ENCODE measurements around the gene EPHA7. TPM values are rescaled to one million over a fixed set of nuclear protein-coding genes. Genes with fewer than 3 reads are reported as not detected.

The EPHA7 gene
- polyA plus RNA-seq, 6 donors from 2014 or later, result not detected

DNA sequence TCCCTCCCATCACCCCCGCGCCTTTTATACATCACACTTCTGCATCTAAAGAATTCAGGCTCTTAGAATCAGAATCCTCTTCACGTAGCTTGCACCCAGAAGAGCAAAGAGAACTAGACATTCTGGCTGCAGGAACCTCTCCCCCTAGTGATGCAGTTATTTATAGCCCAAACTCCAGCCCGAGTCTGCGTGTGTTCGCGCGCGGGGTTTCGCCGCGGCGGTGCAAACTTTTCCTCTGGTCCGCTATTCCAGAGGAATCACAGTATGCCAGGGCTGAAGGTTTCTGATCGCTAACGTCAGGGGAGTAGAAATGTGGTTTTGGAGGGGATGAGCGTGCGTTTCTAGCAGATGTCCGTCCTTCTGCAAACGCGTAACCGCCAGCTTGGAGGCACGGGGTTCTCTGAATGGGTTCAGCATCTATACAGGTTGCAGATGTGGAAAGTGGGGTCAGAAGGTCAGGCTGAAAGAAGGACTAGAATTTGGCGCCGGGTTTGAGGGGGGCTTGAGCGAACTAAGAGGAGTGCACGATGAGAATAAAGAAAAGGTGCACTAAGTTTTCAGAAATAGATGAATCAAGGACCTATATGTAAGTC, 1.8 kb downstream of the EPHA7 start:
- Mint-ChIP-seq H3K9me3 (peaks cover 0 to 11% (median 0%) of the 10 kb centered on the region in 7 donors), H3K4me3 (peak overlapping the region; percentile 60 to 89 (median 80)), H3K36me3 (no peaks in the 10 kb centered on the region), H3K27me3 (peaks cover 39 to 50% (median 43%) of the 10 kb centered on the region in 3 donors), H3K4me1 (peaks cover 18 to 29% (median 26%) of the 10 kb centered on the region in 3 donors), H3K27ac (no peak overlapping the region)
- ATAC-seq (ENCODE audit: low read depth in 2 of 2), result no peak
- DNase-seq, result no peak

DNA sequence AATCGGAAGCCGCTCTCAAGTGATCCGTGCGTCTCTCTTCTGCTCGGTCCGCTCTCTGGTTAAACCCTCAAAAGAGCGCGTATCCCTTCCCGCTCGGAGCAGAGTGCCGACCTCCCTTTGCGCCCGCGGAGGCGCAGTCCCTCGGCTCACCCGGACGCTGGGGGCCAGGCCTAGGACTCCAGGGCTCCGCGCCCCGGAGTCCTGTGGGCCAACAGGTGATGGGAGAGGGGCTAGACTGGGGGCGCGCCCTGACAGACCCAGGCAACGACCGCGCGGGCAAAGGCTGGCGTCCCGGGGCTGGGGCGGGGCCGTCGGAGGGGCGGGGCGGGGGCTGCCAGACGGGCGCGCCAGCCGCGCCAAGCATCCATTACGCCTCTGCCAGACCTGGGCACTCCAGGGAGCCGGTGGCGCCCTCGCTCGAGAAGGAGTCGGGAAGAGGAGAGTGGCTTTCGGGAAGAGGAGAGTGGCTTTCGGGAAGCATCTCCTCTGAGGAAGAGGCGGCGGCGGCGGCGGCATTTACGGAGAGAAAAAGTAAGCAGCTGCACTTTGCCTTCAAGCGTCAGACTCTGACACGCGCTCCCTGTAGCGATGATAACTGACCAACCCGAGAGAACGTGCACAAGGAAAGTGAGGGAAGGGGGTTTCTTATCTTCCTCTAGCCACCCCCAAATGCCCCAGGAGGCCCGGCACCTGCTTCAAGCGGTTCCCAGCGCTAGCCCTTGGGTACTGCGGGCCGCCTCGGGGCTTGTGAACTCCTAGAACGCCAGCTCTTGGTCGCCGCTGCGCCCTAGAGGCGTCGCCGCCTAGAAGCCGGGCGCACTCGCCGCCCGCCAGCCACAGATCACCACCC, 2.6 kb downstream of the EPHA7 start:
- no peak overlapping the region for H3K27ac Mint-ChIP-seq
- H3K27me3 Mint-ChIP-seq, result peaks cover 39 to 50% (median 43%) of the 10 kb centered on the region in 3 donors
- H3K9me3 Mint-ChIP-seq, result peaks cover 0 to 11% (median 0%) of the 10 kb centered on the region in 7 donors
- DNase-seq (no peak), ATAC-seq (ENCODE audit: low read depth in 2 of 2) (no peak)
- peaks cover 18 to 29% (median 26%) of the 10 kb centered on the region in 3 donors for H3K4me1 Mint-ChIP-seq
- H3K36me3 Mint-ChIP-seq, result no peaks in the 10 kb centered on the region
- peak overlapping the region; percentile 60 to 89 (median 80) for H3K4me3 Mint-ChIP-seq

DNA sequence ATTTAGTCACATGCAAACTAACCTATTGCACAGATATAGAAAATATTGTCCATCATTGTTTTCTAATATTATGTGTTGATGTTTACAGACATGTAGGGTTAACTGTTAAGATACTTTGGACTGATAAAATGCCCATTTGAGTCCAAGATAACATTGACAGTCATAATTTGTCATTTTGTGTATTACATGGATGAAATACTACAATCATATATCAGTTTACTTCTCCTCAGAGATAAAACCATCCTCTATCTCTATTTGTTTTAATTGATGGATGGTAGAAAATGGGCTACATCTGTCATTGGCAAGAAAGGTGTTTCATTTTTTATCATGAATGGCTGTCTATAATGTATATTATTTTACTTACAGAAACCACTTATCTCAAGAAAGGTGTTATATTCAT, 6.2 kb downstream of the EPHA7 start:
- Mint-ChIP-seq H3K4me1 (peaks cover 9 to 21% (median 12%) of the 10 kb centered on the region in 3 donors), H3K9me3 (peaks cover 0 to 6% (median 0%) of the 10 kb centered on the region in 7 donors), H3K27me3 (peaks cover 21 to 29% (median 25%) of the 10 kb centered on the region in 3 donors), H3K36me3 (no peaks in the 10 kb centered on the region), H3K27ac (no peak overlapping the region), H3K4me3 (no peak overlapping the region)
- ATAC-seq (ENCODE audit: low read depth in 2 of 2), result no peak
- DNase-seq, result no peak

DNA sequence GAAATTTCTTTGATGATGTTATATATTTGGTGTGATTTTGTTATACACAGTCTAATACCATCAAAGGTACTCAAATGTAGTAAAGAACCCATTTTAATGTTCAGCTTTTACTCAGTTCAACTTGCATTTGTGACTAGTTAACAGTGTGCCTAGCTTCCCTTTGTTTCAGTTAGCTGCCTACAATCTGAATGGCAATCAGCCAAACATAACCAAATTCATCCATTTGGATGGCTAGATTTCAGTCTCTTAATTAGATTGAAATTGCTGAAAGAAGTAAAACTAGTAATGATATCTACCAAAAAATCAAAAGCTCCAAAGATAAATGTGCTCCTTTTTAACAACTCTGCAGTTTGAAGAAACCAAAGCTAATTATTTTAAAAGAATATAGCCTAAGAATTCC, 6.9 kb downstream of the EPHA7 start:
- Mint-ChIP-seq H3K4me3 (no peak overlapping the region), H3K4me1 (peaks cover 5 to 14% (median 6%) of the 10 kb centered on the region in 3 donors), H3K36me3 (no peaks in the 10 kb centered on the region), H3K27ac (no peak overlapping the region), H3K9me3 (peaks cover 0 to 2% (median 0%) of the 10 kb centered on the region in 7 donors), H3K27me3 (peaks cover 15 to 23% (median 18%) of the 10 kb centered on the region in 3 donors)
- DNase-seq (no peak), ATAC-seq (ENCODE audit: low read depth in 2 of 2) (no peak)

DNA sequence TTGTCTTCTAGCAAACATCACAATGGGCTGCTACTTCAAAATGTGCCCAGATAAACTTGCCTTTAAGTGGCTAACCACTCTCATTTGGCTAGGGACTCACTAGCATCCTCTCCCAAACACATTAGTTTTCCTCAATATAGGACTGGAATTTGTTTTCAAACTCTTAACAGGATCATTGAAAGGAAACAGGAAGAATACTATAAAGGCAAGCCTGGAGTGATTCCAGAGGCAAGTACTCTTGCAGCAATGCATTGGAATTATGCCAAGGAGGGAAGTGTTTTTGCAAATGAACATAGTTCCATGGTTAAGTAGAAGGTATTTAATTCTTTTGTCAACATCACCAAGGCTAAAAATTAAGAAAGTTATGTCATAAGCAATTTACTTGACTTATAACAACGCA, 12.2 kb downstream of the EPHA7 start:
- Mint-ChIP-seq H3K27me3 (peaks cover 4 to 10% (median 8%) of the 10 kb centered on the region in 3 donors), H3K36me3 (no peaks in the 10 kb centered on the region), H3K4me1 (no peaks in the 10 kb centered on the region), H3K27ac (no peak overlapping the region), H3K9me3 (no peaks in the 10 kb centered on the region), H3K4me3 (no peak overlapping the region)
- ATAC-seq (ENCODE audit: low read depth in 2 of 2) (no peak), DNase-seq (no peak)

DNA sequence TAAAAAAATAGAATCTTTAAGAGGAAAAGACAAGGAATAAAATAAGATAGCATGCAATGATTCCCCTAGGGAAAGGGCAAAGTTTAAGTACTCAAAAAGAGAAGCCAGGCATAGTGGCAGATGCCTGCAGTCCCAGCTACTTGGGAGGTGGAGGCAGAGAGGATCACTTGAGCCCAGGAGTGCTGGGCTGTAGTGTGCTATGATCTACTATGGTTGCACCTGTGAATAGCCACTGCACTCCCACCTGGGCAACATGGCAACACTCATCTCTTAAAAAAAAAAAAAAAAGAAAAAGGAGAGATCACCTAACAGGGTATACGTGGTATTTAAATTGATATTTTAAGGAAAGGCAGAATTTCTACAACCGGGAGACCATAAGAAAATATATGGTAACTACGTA, 16.0 kb downstream of the EPHA7 start:
- no peaks in the 10 kb centered on the region for H3K36me3 Mint-ChIP-seq
- DNase-seq, result no peak
- H3K27ac Mint-ChIP-seq, result no peak overlapping the region
- H3K4me3 Mint-ChIP-seq, result no peak overlapping the region
- H3K4me1 Mint-ChIP-seq, result no peaks in the 10 kb centered on the region
- ATAC-seq (ENCODE audit: low read depth in 2 of 2), result no peak
- H3K27me3 Mint-ChIP-seq, result peaks cover 0 to 9% (median 3%) of the 10 kb centered on the region in 3 donors
- no peaks in the 10 kb centered on the region for H3K9me3 Mint-ChIP-seq

DNA sequence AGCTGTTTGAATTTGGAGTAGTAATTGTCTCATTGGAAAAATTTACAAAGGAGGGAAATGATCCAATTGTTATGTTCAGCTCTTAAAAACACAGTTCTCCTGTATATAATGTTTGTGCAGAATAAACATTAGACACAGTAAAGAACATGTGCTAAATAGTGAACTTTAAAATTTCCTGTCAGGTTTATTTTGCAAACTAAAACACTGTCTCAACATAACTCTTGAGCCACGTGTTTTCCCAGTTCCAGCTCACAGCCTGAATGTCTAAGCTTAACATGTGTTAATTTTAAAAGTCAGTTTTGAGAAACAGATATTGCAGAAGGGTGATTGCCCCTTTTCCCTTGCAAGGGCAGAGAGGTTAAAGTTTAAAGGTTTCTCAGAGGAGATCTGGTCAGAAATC, 20.6 kb downstream of the EPHA7 start:
- Mint-ChIP-seq H3K9me3 (no peaks in the 10 kb centered on the region), H3K4me1 (no peaks in the 10 kb centered on the region), H3K27me3 (peaks cover 0 to 6% (median 0%) of the 10 kb centered on the region in 3 donors), H3K27ac (no peak overlapping the region), H3K36me3 (no peaks in the 10 kb centered on the region), H3K4me3 (no peak overlapping the region)
- DNase-seq (no peak), ATAC-seq (ENCODE audit: low read depth in 2 of 2) (no peak)

DNA sequence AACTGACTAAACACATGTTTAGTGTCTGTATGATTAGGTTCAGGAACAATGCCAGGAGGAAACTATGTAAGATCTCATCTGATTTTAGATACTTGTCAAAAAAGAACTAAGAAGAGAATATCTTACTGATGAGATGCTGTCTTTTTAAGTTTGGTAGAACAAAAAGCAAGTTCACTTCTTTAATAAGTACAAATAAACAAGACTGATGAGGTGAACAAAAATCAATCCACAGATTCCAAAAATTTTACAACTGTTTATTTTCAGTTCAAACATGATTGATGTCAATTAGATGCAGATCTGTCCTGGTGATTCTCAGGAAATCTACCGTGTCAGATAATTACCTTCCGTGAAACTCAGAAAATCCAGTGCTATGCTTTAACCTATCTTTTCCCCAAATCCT, 24.9 kb downstream of the EPHA7 start:
- DNase-seq (no peak), ATAC-seq (ENCODE audit: low read depth in 2 of 2) (no peak)
- no peak overlapping the region for H3K4me3 Mint-ChIP-seq
- H3K4me1 Mint-ChIP-seq, result no peaks in the 10 kb centered on the region
- peaks cover 0 to 2% (median 0%) of the 10 kb centered on the region in 7 donors for H3K9me3 Mint-ChIP-seq
- no peak overlapping the region for H3K27ac Mint-ChIP-seq
- no peaks in the 10 kb centered on the region for H3K36me3 Mint-ChIP-seq
- H3K27me3 Mint-ChIP-seq, result no peaks in the 10 kb centered on the region

DNA sequence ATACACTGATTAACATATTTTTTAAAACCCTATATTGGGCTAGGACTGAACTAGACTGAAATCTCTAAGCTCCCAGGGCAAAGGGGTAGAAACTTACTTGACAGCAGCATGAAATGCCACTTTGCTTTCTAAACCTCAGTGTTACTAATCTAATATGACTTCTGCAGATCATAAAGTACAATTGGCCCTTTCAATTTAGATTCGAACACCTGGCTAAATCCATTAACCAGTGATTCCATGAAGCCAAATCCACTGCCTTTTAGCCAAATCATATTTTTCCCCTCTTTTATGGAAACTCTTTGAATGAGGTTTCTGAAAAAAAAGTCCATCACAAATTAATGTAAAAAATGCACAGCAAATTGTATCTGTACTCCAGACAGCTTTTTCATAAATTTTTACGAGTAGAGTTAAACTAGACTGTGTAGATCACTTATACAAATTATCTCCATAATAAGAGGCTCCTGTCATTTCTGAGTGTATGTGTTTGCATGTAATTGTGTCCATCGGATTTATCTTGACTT, 25.7 kb downstream of the EPHA7 start:
- H3K4me1 Mint-ChIP-seq, result no peaks in the 10 kb centered on the region
- no peak overlapping the region for H3K27ac Mint-ChIP-seq
- peaks cover 0 to 2% (median 0%) of the 10 kb centered on the region in 7 donors for H3K9me3 Mint-ChIP-seq
- no peaks in the 10 kb centered on the region for H3K27me3 Mint-ChIP-seq
- no peaks in the 10 kb centered on the region for H3K36me3 Mint-ChIP-seq
- no peak overlapping the region for H3K4me3 Mint-ChIP-seq
- no peak for ATAC-seq (ENCODE audit: low read depth in 2 of 2)
- no peak for DNase-seq

DNA sequence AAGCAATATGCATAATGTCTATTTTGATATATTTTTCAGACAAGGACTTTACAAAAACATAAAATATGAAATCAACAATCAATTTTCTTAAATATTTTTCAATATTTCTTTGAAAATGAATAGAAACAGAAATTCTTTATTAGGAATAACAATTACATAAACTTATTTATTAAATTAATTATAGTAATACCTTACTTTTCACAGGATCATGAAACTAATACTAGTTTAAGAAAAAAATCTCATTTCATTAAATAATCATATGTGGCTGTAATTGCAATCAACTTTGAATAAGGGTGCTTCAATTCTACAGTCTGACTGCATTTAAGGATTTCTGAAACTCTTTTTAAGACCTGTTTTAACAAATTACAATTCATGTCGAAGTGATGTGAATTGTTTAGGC, 26.6 kb downstream of the EPHA7 start:
- H3K27ac Mint-ChIP-seq, result no peak overlapping the region
- H3K4me1 Mint-ChIP-seq, result no peaks in the 10 kb centered on the region
- no peak for DNase-seq
- H3K36me3 Mint-ChIP-seq, result no peaks in the 10 kb centered on the region
- H3K9me3 Mint-ChIP-seq, result peaks cover 0 to 2% (median 0%) of the 10 kb centered on the region in 7 donors
- no peak overlapping the region for H3K4me3 Mint-ChIP-seq
- ATAC-seq (ENCODE audit: low read depth in 2 of 2), result no peak
- H3K27me3 Mint-ChIP-seq, result no peaks in the 10 kb centered on the region

DNA sequence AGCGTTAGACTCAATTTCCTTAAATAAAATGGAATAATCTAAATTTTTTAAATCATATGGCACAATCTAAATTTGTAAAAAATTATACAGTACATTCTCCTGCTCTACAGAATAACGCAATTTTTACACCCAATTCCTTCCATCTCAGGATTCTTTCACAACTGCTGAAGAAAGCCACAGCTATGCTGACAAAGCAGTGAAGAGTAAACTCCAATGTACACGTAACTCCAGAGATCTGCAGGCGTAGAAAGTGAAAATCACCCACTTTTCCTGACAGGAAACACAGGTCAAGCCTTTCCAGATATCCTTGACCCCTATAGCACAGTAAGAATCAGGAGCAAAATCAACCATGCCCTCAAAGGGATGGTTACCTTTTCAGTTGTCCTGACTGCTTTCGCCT, 27.4 kb downstream of the EPHA7 start:
- no peak overlapping the region for H3K27ac Mint-ChIP-seq
- H3K4me3 Mint-ChIP-seq, result no peak overlapping the region
- no peak for ATAC-seq (ENCODE audit: low read depth in 2 of 2)

DNA sequence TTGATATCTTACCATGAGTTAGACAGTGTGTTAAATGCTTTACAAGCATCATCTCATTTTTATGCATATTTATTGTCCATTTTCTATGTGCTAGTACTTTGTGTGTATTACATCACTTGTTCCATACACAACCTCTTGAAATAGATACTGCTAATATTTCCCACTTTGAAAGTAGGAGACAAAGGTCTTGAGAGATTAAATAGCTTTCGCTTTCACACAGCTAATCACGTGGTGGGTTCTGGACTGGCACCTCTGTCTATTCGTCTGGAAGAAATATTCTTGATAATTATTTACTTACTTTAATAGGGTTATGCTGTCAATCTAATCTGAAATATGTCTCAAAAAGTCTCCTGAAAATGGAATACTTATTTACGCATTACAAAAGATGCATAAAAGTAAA, 30.2 kb downstream of the EPHA7 start:
- H3K27me3 Mint-ChIP-seq, result no peaks in the 10 kb centered on the region
- no peak for ATAC-seq (ENCODE audit: low read depth in 2 of 2)

More for the DNA sequence above, 27.4 kb downstream of the EPHA7 start:
- Mint-ChIP-seq H3K27me3 (no peaks in the 10 kb centered on the region), H3K4me1 (no peaks in the 10 kb centered on the region), H3K9me3 (peaks cover 0 to 8% (median 3%) of the 10 kb centered on the region in 7 donors), H3K36me3 (no peaks in the 10 kb centered on the region)
- DNase-seq, result no peak

DNA sequence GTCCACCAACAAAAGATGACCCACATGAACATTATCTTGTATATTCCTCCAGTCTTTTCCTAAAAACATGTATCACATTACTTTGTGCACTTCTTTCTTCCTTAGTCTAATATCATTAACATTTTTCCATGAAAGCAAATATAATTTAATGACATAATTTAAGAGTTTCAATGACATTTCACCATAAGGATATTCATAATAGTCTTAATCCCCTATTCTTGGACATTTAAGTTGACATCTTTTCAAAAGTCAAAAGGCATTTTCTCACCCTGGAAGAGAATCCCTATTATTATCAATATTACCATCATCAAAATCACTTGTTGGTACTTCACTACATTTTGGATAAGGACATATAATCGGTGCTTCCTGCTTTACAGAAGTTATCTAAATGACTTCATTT, 31.3 kb downstream of the EPHA7 start:
- Mint-ChIP-seq H3K27me3 (no peaks in the 10 kb centered on the region), H3K27ac (no peak overlapping the region), H3K9me3 (peaks cover 0 to 16% (median 3%) of the 10 kb centered on the region in 7 donors), H3K4me3 (no peak overlapping the region), H3K36me3 (no peaks in the 10 kb centered on the region), H3K4me1 (no peaks in the 10 kb centered on the region)
- ATAC-seq (ENCODE audit: low read depth in 2 of 2), result no peak
- no peak for DNase-seq

More for the DNA sequence above, 30.2 kb downstream of the EPHA7 start:
- Mint-ChIP-seq H3K4me1 (no peaks in the 10 kb centered on the region), H3K36me3 (no peaks in the 10 kb centered on the region), H3K4me3 (no peak overlapping the region), H3K9me3 (peaks cover 0 to 13% (median 3%) of the 10 kb centered on the region in 7 donors), H3K27ac (no peak overlapping the region)
- DNase-seq, result no peak
